ENCODE measurements around the gene FHIP1A.
A peak's percentile ranks its signal among the peaks of the same experiment; 100 is the strongest.
"Not testable (repeated sequence)": the region's sequence is repeated elsewhere in the genome, so short reads cannot be mapped to it uniquely, and the experiment has no call there.

The FHIP1A gene

DNA sequence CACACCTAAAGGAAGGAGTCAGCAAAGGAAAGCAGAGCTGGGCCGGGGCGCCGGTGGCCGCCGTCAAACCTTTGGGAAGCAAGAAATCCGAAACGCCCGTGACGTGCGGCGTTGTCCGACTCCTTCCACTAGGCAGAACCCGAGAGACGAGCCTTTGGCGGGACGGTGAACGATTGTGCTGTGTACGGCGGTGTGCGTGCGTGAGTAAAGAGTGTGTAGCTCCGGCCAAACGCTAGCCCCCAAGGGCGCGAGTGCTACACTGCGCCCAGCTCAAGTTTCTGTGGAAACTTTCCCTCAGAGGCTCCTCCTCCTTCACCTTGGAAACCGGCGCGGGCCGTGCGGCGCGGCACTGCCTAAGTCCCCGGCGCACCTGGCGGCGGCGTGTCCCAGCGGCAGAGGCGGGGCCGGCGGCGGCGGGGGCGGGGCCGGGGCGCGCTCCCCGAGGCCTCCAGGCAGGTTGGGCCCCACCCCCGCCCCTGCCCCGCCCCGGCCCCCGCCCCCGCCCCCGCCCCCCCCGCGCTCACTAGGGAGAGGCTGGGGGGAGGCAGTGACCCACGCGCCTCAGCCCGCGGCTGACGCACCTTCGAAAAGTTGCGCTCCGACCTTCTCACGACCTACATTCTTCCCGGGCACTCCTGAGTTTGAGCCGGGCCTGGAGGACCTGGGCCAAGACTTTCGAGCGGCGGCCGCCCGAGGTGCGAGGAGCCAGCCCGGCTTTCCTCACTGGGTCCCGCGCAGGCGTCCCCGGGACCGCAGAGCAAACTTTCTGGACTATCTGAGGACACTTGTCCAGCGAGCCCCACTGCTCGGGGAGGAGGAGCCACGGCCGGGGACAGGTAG lies at the start of gene FHIP1A:
Gene FHIP1A, plus strand, starts transcription at position 547 of the 840 bp plus-strand sequence. CDS start 157,084 bp downstream, outside the sequence.
- no peaks in the 10 kb centered on the region for H3K9me3 Mint-ChIP-seq
- H3K27ac Mint-ChIP-seq: peak within 1 kb of the TSS; percentile 10
- peak within 1 kb of the TSS; percentile 86 for H3K4me3 Mint-ChIP-seq
- peaks cover 6% of the 10 kb centered on the region for H3K27me3 Mint-ChIP-seq
- H3K4me1 Mint-ChIP-seq: peaks cover 21% of the 10 kb centered on the region
- H3K36me3 Mint-ChIP-seq: no peaks in the 10 kb centered on the region

DNA sequence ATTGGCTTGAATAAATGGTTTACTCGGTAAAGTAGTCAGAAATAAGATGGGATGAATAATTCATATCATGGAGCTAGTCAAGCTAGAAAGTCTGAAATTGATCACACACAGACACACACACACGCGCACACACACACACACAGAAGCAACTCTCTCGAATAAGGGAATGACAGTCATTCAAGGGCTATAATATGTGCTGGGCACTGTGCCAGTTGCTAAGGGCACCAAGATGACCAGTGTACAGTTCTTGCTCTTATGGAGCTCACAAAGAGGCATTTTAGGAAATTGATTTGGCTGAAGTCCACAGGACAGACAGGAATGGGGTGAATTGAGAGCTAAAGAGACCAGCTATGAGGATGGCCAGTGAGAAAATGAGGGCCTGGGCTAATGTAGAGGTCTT lies 49.4 kb upstream of the FHIP1A start:
- H3K27me3 Mint-ChIP-seq: no peaks in the 10 kb centered on the region
- no peaks in the 10 kb centered on the region for H3K36me3 Mint-ChIP-seq
- no peak overlapping the region for H3K4me3 Mint-ChIP-seq
- H3K27ac Mint-ChIP-seq: no peak overlapping the region
- no peaks in the 10 kb centered on the region for H3K9me3 Mint-ChIP-seq
- H3K4me1 Mint-ChIP-seq: peaks cover 6% of the 10 kb centered on the region

DNA sequence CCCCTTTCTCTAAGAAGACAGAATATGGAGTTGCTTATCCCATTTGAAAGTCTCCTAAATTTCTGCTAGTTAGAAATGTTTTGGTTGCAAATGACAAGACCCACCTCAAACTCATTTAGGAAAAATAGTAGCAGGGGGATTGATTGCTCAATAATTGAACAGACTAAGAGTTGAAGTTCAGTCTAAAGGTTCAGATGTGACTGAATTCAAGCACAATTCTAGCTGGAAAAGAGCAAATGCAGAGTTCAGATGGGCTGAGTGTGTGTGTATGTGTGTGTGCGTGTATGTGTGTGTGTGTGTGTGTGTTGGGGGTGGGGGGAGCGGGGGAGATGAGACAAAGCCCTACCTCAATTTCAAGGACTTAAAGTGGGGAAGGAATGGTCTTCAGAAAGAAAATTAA lies 47.9 kb upstream of the FHIP1A start:
- Mint-ChIP-seq H3K4me1 (peaks cover 6% of the 10 kb centered on the region), H3K36me3 (no peaks in the 10 kb centered on the region), H3K4me3 (no peak overlapping the region), H3K27ac (no peak overlapping the region), H3K9me3 (no peaks in the 10 kb centered on the region), H3K27me3 (no peaks in the 10 kb centered on the region)

GRCh38 chr4:151361966-151362365 lies 47.0 kb upstream of the FHIP1A start:
- Mint-ChIP-seq H3K4me1 (peaks cover 6% of the 10 kb centered on the region), H3K27ac (no peak overlapping the region), H3K4me3 (no peak overlapping the region), H3K9me3 (no peaks in the 10 kb centered on the region), H3K27me3 (no peaks in the 10 kb centered on the region), H3K36me3 (no peaks in the 10 kb centered on the region)

GRCh38 chr4:151362404-151363164 lies 46.4 kb upstream of the FHIP1A start:
- Mint-ChIP-seq H3K27me3 (no peaks in the 10 kb centered on the region), H3K27ac (no peak overlapping the region), H3K9me3 (no peaks in the 10 kb centered on the region), H3K4me3 (no peak overlapping the region), H3K4me1 (peaks cover 6% of the 10 kb centered on the region), H3K36me3 (no peaks in the 10 kb centered on the region)

DNA sequence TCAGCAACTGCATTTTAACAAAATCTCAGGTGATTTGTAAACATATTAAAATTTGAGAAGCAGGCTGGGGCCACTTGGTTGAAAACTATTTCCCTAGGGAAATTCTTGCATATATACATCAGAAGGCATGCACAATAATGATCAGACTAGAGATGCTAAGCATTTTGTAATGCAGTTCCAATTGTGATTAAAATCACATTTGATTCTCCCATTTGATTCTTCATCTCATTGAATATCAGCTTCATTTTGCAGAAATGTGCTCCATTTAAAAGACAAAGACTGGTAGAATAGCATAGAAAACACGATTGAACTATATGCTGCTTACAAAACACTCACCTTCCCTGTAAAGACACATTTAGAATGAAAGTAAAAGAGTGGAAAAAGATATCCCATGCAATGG lies 32.4 kb upstream of the FHIP1A start:
- Mint-ChIP-seq H3K4me3 (no peak overlapping the region), H3K27ac (no peak overlapping the region), H3K9me3 (no peaks in the 10 kb centered on the region), H3K27me3 (peaks cover 5% of the 10 kb centered on the region), H3K4me1 (no peaks in the 10 kb centered on the region), H3K36me3 (no peaks in the 10 kb centered on the region)

GRCh38 chr4:151389311-151389710 lies 19.7 kb upstream of the FHIP1A start:
- Mint-ChIP-seq H3K4me3 (no peak overlapping the region), H3K27me3 (peaks cover 7% of the 10 kb centered on the region)

DNA sequence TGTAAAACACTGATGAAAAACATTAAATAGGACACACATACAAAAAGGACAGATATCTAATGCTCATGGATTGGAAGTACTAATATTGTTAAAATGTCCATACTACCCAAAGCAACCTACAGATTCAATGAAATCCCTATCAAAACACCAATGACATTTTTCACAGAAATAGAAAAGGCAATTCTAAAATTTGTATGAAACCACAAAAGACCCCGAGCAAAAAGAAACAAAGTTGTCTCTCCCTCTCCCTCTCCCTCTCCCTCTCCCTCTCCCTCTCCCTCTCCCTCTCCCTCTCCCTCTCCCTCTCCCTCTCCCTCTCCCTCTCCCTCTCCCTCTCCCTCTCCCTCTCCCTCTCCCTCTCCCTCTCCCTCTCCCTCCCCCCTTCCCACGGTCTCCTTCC lies 19.2 kb upstream of the FHIP1A start:
- not testable (repeated sequence) for H3K4me3 Mint-ChIP-seq, H3K27ac Mint-ChIP-seq, H3K27me3 Mint-ChIP-seq, H3K4me1 Mint-ChIP-seq, H3K9me3 Mint-ChIP-seq, H3K36me3 Mint-ChIP-seq

More at GRCh38 chr4:151389311-151389710, 19.7 kb upstream of the FHIP1A start:
- no peak overlapping the region for H3K27ac Mint-ChIP-seq
- no peaks in the 10 kb centered on the region for H3K9me3 Mint-ChIP-seq
- no peaks in the 10 kb centered on the region for H3K4me1 Mint-ChIP-seq
- H3K36me3 Mint-ChIP-seq: no peaks in the 10 kb centered on the region

DNA sequence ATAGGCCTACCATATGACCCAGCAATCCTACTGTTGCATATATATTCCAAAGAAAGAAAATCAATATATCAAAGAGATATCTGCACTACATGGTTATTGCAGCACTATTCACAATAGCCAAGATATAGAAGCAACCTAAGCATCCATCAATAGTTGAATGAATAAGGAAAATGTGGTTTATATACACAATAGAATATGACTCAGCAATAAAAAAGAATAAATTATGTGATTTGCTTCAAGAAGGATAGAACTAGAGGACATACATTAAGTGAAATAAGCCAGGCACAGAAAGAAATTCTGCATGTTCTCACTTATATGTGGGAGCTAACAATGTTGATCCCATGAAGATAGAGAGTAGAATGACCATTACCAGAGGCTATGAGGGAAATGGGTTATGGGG lies 13.1 kb upstream of the FHIP1A start:
- Mint-ChIP-seq H3K36me3 (no peaks in the 10 kb centered on the region), H3K4me1 (no peaks in the 10 kb centered on the region), H3K27ac (peak overlapping the region; percentile 2), H3K27me3 (no peaks in the 10 kb centered on the region), H3K4me3 (no peak overlapping the region), H3K9me3 (no peaks in the 10 kb centered on the region)

DNA sequence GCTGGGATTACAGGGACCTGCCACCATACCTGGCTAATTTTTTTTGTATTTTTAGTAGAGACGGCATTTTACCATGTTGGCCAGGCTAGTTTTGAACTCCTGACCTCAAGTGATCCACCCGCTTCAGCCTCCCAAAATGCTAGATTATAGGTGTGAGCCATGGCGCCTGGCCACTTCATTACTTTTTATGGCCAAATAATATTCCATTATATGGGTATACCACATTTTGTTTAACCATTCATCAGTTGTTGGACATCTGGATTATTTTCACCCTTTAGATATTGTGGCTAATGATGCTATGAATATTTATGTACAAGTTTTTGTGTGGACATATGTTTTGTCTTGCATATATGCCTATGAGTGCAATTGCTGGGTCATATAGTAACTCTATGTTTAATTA lies 8.6 kb upstream of the FHIP1A start:
- no peak overlapping the region for H3K4me3 Mint-ChIP-seq
- H3K27ac Mint-ChIP-seq: no peak overlapping the region
- H3K9me3 Mint-ChIP-seq: no peaks in the 10 kb centered on the region
- no peaks in the 10 kb centered on the region for H3K27me3 Mint-ChIP-seq
- H3K36me3 Mint-ChIP-seq: no peaks in the 10 kb centered on the region
- no peaks in the 10 kb centered on the region for H3K4me1 Mint-ChIP-seq

- H3K27ac Mint-ChIP-seq: no peak overlapping the region
- no peaks in the 10 kb centered on the region for H3K4me1 Mint-ChIP-seq
- no peaks in the 10 kb centered on the region for H3K9me3 Mint-ChIP-seq
- H3K36me3 Mint-ChIP-seq: no peaks in the 10 kb centered on the region
- H3K27me3 Mint-ChIP-seq: peaks cover 1% of the 10 kb centered on the region
- H3K4me3 Mint-ChIP-seq: no peak overlapping the region
These were observed 7.2 kb upstream of the FHIP1A start for GRCh38 chr4:151401739-151402138.

GRCh38 chr4:151402145-151402865 lies 6.7 kb upstream of the FHIP1A start:
- H3K27ac Mint-ChIP-seq: no peak overlapping the region
- H3K9me3 Mint-ChIP-seq: no peaks in the 10 kb centered on the region
- H3K27me3 Mint-ChIP-seq: peaks cover 3% of the 10 kb centered on the region
- no peaks in the 10 kb centered on the region for H3K36me3 Mint-ChIP-seq
- no peaks in the 10 kb centered on the region for H3K4me1 Mint-ChIP-seq
- H3K4me3 Mint-ChIP-seq: no peak overlapping the region

GRCh38 chr4:151403656-151404055 lies 5.3 kb upstream of the FHIP1A start:
- no peak overlapping the region for H3K4me3 Mint-ChIP-seq
- peaks cover 10% of the 10 kb centered on the region for H3K4me1 Mint-ChIP-seq
- peaks cover 4% of the 10 kb centered on the region for H3K27me3 Mint-ChIP-seq
- no peaks in the 10 kb centered on the region for H3K9me3 Mint-ChIP-seq
- H3K27ac Mint-ChIP-seq: no peak overlapping the region
- no peaks in the 10 kb centered on the region for H3K36me3 Mint-ChIP-seq

DNA sequence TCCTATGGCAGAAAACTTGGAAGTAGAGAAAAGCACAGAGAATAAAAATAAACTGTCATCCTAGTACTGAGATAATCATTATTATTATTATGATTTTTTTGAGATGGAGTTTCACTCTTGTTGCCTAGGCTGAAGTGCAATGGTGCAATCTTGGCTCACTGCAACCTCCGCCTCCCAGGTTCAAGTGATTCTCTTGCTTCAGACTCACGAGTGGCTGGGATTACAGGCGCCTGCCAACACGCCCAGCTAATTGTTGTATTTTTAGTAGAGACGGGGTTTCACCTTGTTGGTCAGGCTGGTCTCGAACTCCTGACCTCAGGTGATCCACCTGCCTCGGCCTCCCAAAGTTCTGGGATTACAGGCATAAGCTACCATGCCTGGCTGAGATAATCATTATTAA lies 4.2 kb upstream of the FHIP1A start:
- H3K27ac Mint-ChIP-seq, H3K4me3 Mint-ChIP-seq, H3K36me3 Mint-ChIP-seq, H3K27me3 Mint-ChIP-seq, H3K9me3 Mint-ChIP-seq: not testable (repeated sequence)
- H3K4me1 Mint-ChIP-seq: peaks cover 18% of the 10 kb centered on the region

- Mint-ChIP-seq H3K27me3 (peaks cover 6% of the 10 kb centered on the region), H3K9me3 (no peaks in the 10 kb centered on the region), H3K36me3 (no peaks in the 10 kb centered on the region), H3K4me1 (peaks cover 21% of the 10 kb centered on the region), H3K4me3 (no peak overlapping the region), H3K27ac (peak overlapping the region; percentile 9)
These were observed 2.0 kb upstream of the FHIP1A start for GRCh38 chr4:151407018-151407417.
